GM20000 (cell line): ENCODE measurements around the gene CLPX.

Experiments
- DNase-seq: peaks from one replicate; pipeline ENCODE4 v3.0.0; 2012; ENCODE audit warnings: low spot score
- CTCF ChIP-seq: IDR thresholded peaks from 2 replicates; pipeline ENCODE4 v1.5.1; 2012; ENCODE audit warnings: mild to moderate bottlenecking, control low read depth; ENCODE audit errors: extremely low read depth, missing control alignments

CLPX gene

DNA sequence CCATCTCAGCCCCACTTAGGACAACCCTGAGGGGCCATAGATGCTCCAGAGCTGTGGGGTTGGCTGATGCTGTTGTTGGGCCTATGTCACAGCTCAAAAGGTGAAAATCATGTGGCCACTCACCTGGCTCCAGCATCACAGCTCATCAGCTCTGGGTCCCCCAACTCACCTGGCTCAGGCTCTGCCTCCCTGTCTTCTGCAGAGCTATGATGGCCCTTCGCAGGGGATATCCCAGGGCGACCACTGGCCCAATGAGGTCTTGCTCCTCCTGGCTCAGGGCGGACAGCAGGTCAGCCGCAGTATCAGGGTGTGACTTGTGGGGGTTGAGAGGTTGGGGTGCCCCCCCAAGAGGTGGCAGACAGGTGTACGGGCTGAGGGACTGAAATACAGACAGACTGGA is 85.8 kb downstream of the CLPX start:
- DNase-seq, result no peak
- TF ChIP-seq CTCF, result no peak
